ENCODE results near the gene DHX35. TPM values are rescaled to one million over a fixed set of nuclear protein-coding genes. Genes with fewer than 3 reads are reported as not detected.

Gene DHX35
- total and polyA plus RNA-seq, 9 donors: 11.2 to 14.5 (median 12.0) TPM

DNA sequence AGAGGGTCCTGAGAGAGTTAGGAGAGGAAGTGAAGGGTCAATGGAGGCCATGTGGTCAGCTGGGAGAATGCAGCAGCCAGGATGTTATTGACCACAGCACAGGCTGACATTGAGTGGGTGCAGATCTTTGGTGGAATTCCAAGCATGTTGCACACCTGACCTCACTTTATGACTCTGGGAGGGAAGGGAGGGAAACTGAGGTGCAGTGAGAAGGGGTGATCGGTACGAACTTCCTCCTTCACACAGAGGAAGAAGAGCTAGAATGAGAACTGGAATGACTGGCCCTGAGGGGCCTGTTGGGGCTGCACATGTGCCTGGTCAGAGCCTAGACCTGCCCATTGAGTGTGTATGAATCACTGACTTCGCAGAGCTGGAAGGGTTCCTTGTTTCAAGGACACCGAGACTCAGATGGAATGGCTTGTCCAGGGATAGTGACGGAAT is 26.2 kb upstream of the DHX35 start:
- Histone ChIP-seq H3K4me1 (ENCODE audit: insufficient read depth) (no peaks in the 10 kb centered on the region), H3K27me3 (no peaks in the 10 kb centered on the region), H3K36me3 (no peaks in the 10 kb centered on the region), H3K4me3 (no peak overlapping the region), H3K27ac (no peak overlapping the region), H3K9me3 (no peaks in the 10 kb centered on the region)
- whole genome bisulfite sequencing, 3 donors: 71 to 85% (median 75%) methylated on average over 5 of the region's 5 CpGs
- intact Hi-C loops (cut with DNase I): no loop called here
- DNase-seq: no peak
- TF ChIP-seq, protein P1, sequence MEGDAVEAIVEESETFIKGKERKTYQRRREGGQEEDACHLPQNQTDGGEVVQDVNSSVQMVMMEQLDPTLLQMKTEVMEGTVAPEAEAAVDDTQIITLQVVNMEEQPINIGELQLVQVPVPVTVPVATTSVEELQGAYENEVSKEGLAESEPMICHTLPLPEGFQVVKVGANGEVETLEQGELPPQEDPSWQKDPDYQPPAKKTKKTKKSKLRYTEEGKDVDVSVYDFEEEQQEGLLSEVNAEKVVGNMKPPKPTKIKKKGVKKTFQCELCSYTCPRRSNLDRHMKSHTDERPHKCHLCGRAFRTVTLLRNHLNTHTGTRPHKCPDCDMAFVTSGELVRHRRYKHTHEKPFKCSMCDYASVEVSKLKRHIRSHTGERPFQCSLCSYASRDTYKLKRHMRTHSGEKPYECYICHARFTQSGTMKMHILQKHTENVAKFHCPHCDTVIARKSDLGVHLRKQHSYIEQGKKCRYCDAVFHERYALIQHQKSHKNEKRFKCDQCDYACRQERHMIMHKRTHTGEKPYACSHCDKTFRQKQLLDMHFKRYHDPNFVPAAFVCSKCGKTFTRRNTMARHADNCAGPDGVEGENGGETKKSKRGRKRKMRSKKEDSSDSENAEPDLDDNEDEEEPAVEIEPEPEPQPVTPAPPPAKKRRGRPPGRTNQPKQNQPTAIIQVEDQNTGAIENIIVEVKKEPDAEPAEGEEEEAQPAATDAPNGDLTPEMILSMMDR (IDR thresholded peaks at IDR 0.05): no peak
- TF ChIP-seq POLR2A (IDR thresholded peaks at IDR 0.05): no peak
- TF ChIP-seq EP300 (IDR thresholded peaks at IDR 0.05): no peak

GRCh38 chr20:38937000-38937399 is 25.1 kb upstream of the DHX35 start:
- TF ChIP-seq POLR2A (IDR thresholded peaks at IDR 0.05) (no peak), EP300 (IDR thresholded peaks at IDR 0.05) (no peak)
- TF ChIP-seq, protein P1 (IDR thresholded peaks at IDR 0.05): no peak
- Histone ChIP-seq H3K27me3 (no peaks in the 10 kb centered on the region), H3K9me3 (no peaks in the 10 kb centered on the region), H3K4me1 (ENCODE audit: insufficient read depth) (no peaks in the 10 kb centered on the region), H3K4me3 (no peak overlapping the region), H3K27ac (no peak overlapping the region), H3K36me3 (no peaks in the 10 kb centered on the region)
- intact Hi-C loops (cut with DNase I): no loop called here
- DNase-seq: no peak
- WGBS, 3 donors: 91 to 96% (median 94%) methylated on average over 5 of the region's 5 CpGs

DNA sequence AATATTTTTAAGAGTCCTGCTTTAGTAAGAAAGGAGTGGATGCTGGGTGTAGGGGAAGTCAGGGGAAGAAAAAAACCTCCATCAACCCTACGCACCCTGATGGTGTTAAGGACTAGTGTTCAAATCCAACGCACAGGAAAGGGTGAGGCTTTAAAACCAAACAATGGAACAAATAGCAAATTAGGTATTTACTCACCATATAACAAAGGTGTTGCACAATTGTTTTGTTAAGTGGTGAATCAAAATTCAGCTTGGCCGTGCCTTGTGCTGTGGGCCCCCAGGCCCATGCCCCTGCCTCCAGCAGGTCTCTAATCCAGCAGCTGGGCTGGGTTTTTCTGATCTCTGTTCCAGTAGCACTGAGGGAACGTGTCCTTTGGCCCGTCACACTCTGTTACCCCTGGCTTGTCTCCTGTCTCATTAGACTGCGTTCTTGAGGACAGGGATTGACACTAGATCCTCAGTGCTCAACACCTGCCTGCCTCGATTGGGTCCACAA is 24.1 kb upstream of the DHX35 start:
- Histone ChIP-seq H3K27ac (no peak overlapping the region), H3K4me3 (no peak overlapping the region), H3K27me3 (no peaks in the 10 kb centered on the region), H3K36me3 (no peaks in the 10 kb centered on the region), H3K4me1 (ENCODE audit: insufficient read depth) (no peaks in the 10 kb centered on the region), H3K9me3 (no peaks in the 10 kb centered on the region)
- 92 to 94% (median 94%) methylated on average over 7 of the region's 7 CpGs for WGBS, 3 donors
- DNase-seq: no peak
- intact Hi-C loops (cut with DNase I): no loop called here
- TF ChIP-seq EP300 (IDR thresholded peaks at IDR 0.05) (no peak), POLR2A (IDR thresholded peaks at IDR 0.05) (no peak)
- TF ChIP-seq, protein P1 (IDR thresholded peaks at IDR 0.05): no peak

GRCh38 chr20:38939686-38940085 is 22.5 kb upstream of the DHX35 start:
- Histone ChIP-seq H3K4me1 (ENCODE audit: insufficient read depth) (no peaks in the 10 kb centered on the region), H3K27me3 (no peaks in the 10 kb centered on the region), H3K36me3 (no peaks in the 10 kb centered on the region), H3K4me3 (no peak overlapping the region), H3K27ac (no peak overlapping the region), H3K9me3 (no peaks in the 10 kb centered on the region)
- DNase-seq: no peak
- WGBS, 3 donors: 82 to 90% (median 89%) methylated on average over 2 of the region's 2 CpGs
- no peak for TF ChIP-seq POLR2A (IDR thresholded peaks at IDR 0.05)
- no peak for TF ChIP-seq EP300 (IDR thresholded peaks at IDR 0.05)
- TF ChIP-seq, protein P1 (IDR thresholded peaks at IDR 0.05): no peak
- intact Hi-C loops (cut with DNase I): no loop called here

All from ovary (tissue), 9 donors.